ENCODE measurements around the gene SYPL1. TPM values are rescaled to one million over a fixed set of nuclear protein-coding genes. Genes with fewer than 3 reads are reported as not detected.

The SYPL1 gene
- total and polyA plus RNA-seq, 8 donors = 16.4 to 44.7 (median 33.5) TPM

DNA sequence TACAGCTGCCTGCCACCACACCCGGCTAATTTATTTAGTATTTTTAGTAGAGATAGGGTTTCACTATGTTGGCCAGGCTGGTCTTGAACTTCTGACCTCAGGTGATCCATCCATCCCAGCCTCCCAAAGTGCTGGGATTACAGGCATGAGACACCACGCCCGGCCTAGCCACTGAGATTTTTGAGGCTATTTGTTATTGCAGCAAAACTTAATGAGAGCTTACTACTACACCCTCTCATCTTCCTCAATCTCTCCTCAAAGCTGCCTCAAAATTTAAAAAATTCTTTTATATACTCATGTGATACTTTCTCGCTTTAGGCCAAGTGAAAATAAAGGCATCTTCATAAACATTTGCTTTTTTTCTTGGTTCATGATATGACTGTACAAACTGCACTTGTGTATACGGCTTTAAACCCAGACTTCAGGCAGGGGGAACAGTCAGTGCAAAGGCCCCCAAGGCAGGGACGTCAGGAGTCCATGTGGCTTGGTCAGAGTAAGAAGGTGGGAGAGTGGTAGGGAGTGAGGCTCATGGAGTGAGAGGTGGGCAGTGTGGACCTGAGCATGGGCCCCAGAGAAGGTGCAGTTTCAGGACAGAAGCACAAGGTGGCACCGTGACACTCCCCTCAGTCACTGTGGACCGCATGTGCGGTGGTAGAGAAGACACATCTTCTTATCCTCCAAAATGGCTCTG is 55.5 kb downstream of the SYPL1 start:
- Histone ChIP-seq H3K27ac (no peak overlapping the region), H3K27me3 (no peaks in the 10 kb centered on the region), H3K4me1 (peaks cover 0 to 7% (median 0%) of the 10 kb centered on the region in 3 donors), H3K4me3 (no peak overlapping the region), H3K9me3 (no peaks in the 10 kb centered on the region), H3K36me3 (no peaks in the 10 kb centered on the region)
- ATAC-seq (peak; percentile 79 to 93 (median 93)), DNase-seq (peak in 4 of 6 donors; percentile 41 to 72 (median 65)), FAIRE-seq (no peak)
- TF ChIP-seq CTCF (IDR thresholded peaks at IDR 0.05) = peak; percentile 56 to 81 (median 70)
- intact Hi-C loops (cut with DNase I) = loop anchor here in 2 of 3 donors (5.0 kb wide), 2 partner anchors 96 to 111 kb away; no protein-coding TSS in a partner anchor
- WGBS, 2 donors = 32 to 33% methylated on average over 9 of the region's 9 CpGs

DNA sequence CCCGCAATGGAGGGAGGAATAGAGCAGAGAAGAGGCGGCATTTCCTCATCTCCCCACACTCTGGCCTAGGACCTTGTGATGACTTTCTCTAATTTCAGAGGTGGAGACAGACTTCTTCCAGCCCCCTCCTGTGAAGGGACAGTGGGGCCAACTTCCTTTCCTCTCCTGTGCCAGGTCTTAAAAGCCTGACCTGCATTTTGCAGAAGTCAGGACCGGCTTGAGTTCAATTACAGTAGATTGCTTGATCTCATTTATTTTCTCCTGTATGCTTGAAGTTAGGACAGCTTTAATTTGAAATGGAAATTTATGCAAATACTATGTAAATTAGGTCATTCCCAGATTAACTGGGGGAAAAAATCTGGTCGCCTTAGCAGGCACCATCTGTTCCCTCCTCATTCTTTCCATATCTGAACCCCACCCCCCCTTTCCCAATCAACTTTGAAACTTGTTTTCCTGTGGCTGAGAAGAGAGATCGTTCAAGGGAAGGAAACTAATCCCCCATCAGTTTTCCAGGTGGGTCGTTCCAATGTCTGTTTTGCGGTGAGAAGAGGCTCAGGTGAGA is 57.1 kb downstream of the SYPL1 start:
- ATAC-seq = no peak
- no peaks in the 10 kb centered on the region for H3K9me3 ChIP-seq
- 76 to 83% methylated on average over 7 of the region's 7 CpGs for WGBS, 2 donors
- DNase-seq = no peak
- no peak overlapping the region for H3K4me3 ChIP-seq
- H3K27ac ChIP-seq = no peak overlapping the region
- no peaks in the 10 kb centered on the region for H3K36me3 ChIP-seq
- no peaks in the 10 kb centered on the region for H3K27me3 ChIP-seq
- FAIRE-seq = no peak
- peaks cover 0 to 7% (median 0%) of the 10 kb centered on the region in 3 donors for H3K4me1 ChIP-seq
- intact Hi-C loops (cut with DNase I) = loop anchor here in 2 of 3 donors (5.0 kb wide), 2 partner anchors 97 to 112 kb away; no protein-coding TSS in a partner anchor
- no peak for TF ChIP-seq CTCF (IDR thresholded peaks at IDR 0.05)

- intact Hi-C loops (cut with DNase I) = no loop called here
- 84 to 88% methylated on average over 11 of the region's 11 CpGs for WGBS, 2 donors
- H3K9me3 ChIP-seq = no peaks in the 10 kb centered on the region
- peaks cover 0 to 7% (median 0%) of the 10 kb centered on the region in 3 donors for H3K4me1 ChIP-seq
- no peak for DNase-seq
- no peak for ATAC-seq
- H3K27ac ChIP-seq = no peak overlapping the region
- TF ChIP-seq CTCF (IDR thresholded peaks at IDR 0.05) = no peak
- no peak for FAIRE-seq
- H3K27me3 ChIP-seq = no peaks in the 10 kb centered on the region
- no peak overlapping the region for H3K4me3 ChIP-seq
- no peaks in the 10 kb centered on the region for H3K36me3 ChIP-seq
Measured at GRCh38 chr7:106054156-106054910, 57.8 kb downstream of the SYPL1 start.

- no peaks in the 10 kb centered on the region for H3K36me3 ChIP-seq
- intact Hi-C loops (cut with DNase I) = no loop called here
- H3K4me1 ChIP-seq = peaks cover 0 to 2% (median 0%) of the 10 kb centered on the region in 3 donors
- no peak overlapping the region for H3K27ac ChIP-seq
- WGBS, 2 donors = 80% methylated on average over 5 of the region's 5 CpGs
- H3K27me3 ChIP-seq = no peaks in the 10 kb centered on the region
- no peak for FAIRE-seq
- no peak for ATAC-seq
- no peaks in the 10 kb centered on the region for H3K9me3 ChIP-seq
- no peak for TF ChIP-seq CTCF (IDR thresholded peaks at IDR 0.05)
- no peak overlapping the region for H3K4me3 ChIP-seq
- no peak for DNase-seq
Measured at GRCh38 chr7:106053109-106053508, 59.0 kb downstream of the SYPL1 start.

Measured in pancreas (tissue), 10 donors.